Pulmonary artery endothelial cell (primary cell): Measurements from ENCODE around the gene OSBP. TPM values are rescaled to one million over a fixed set of nuclear protein-coding genes. Genes with fewer than 3 reads are reported as not detected.
"Not testable (repeated sequence)": the region's sequence is repeated elsewhere in the genome, so short reads cannot be mapped to it uniquely, and the experiment has no call there.

Source experiments
- DNase-seq: peaks from one replicate; pipeline ENCODE4 v3.0.0-alpha.2; 2011; ENCODE audit warnings: low read depth, low spot score
- total RNA-seq: library from RNA; depleted of rRNA; stranded (reverse); fragments of >200 nt; gene quantifications from 2 replicates; pipeline ENCODE4 v1.2.3, GENCODE V29; 2014

OSBP gene
- total RNA-seq, 1 donor from 2014 or later, result 33.4 TPM

- no peak for DNase-seq
Measured at GRCh38 chr11:59555601-59556114, 59.9 kb downstream of the OSBP start.

- no peak for DNase-seq
Measured at GRCh38 chr11:59553323-59553722, 62.3 kb downstream of the OSBP start.

- DNase-seq, result no peak
Measured at GRCh38 chr11:59552844-59553243, 62.7 kb downstream of the OSBP start.

GRCh38 chr11:59551659-59552521 is 63.7 kb downstream of the OSBP start:
- DNase-seq, result no peak

- DNase-seq, result no peak
Measured at GRCh38 chr11:59550842-59551658, 64.5 kb downstream of the OSBP start.

- DNase-seq, result peak; percentile 73
Measured at GRCh38 chr11:59550368-59550841, 65.2 kb downstream of the OSBP start.

GRCh38 chr11:59548309-59548656 is 67.3 kb downstream of the OSBP start:
- DNase-seq, result no peak

GRCh38 chr11:59547605-59548308 is 67.8 kb downstream of the OSBP start:
- not testable (repeated sequence) for DNase-seq

GRCh38 chr11:59545179-59546020 is 70.2 kb downstream of the OSBP start:
- DNase-seq, result no peak

GRCh38 chr11:59544869-59545178 is 70.8 kb downstream of the OSBP start:
- DNase-seq, result no peak

- not testable (repeated sequence) for DNase-seq
Measured at GRCh38 chr11:59543713-59544112, 71.9 kb downstream of the OSBP start.

- DNase-seq, result no peak
Measured at GRCh38 chr11:59542142-59542810, 73.3 kb downstream of the OSBP start.

GRCh38 chr11:59534676-59535075 is 80.9 kb downstream of the OSBP start:
- DNase-seq, result no peak

- DNase-seq, result no peak
Measured at GRCh38 chr11:59532620-59533019, 83.0 kb downstream of the OSBP start.

GRCh38 chr11:59528711-59529110 is 86.9 kb downstream of the OSBP start:
- DNase-seq, result no peak

Other genes starting within 250 kb of the OSBP start
- not detected in 2 replicates for gene OR5A2, start 189.4 kb downstream of the OSBP start, total RNA-seq
- gene OR5A1, start 179.3 kb downstream of the OSBP start, total RNA-seq, result not detected in 2 replicates
- gene OR4D6, start 158.8 kb downstream of the OSBP start, total RNA-seq, result not detected in 2 replicates
- not detected in 2 replicates for gene OR4D10, start 142.5 kb downstream of the OSBP start, total RNA-seq
- gene OR4D11, start 112.2 kb downstream of the OSBP start, total RNA-seq, result not detected in 2 replicates
- gene OR4D9, start 104.2 kb downstream of the OSBP start, total RNA-seq, result not detected in 2 replicates
- gene PATL1, start 53.3 kb upstream of the OSBP start, total RNA-seq, result 5.0 and 5.6 TPM in 2 replicates
- gene OR10V1, start 98.1 kb upstream of the OSBP start, total RNA-seq, result not detected in 2 replicates
- 26.7 and 26.8 TPM in 2 replicates for gene STX3, start 139.6 kb upstream of the OSBP start, total RNA-seq
- gene MRPL16, start 195.0 kb upstream of the OSBP start, total RNA-seq, result 53.9 and 63.1 TPM in 2 replicates
- not detected in 2 replicates for gene CBLIF, start 229.7 kb upstream of the OSBP start, total RNA-seq